HG02759 (cell line): ENCODE data around the gene RCOR1.

ENCODE experiments used
- ATAC-seq: cut with Tn5 transposase; IDR thresholded peaks from one replicate; pipeline ENCODE4 v1.9.1; 2021; ENCODE audit warnings: mild to moderate bottlenecking, moderate library complexity; ENCODE audit not compliant: unreplicated experiment

Gene RCOR1

GRCh38 chr14:102708494-102708893, 116.0 kb downstream of the RCOR1 start:
- peak; percentile 57 for ATAC-seq

GRCh38 chr14:102711207-102711606, 118.8 kb downstream of the RCOR1 start:
- ATAC-seq = no peak

- ATAC-seq = no peak
Observed at GRCh38 chr14:102711946-102712345, 119.5 kb downstream of the RCOR1 start.

- no peak for ATAC-seq
Observed at GRCh38 chr14:102717276-102717675, 124.8 kb downstream of the RCOR1 start.

- ATAC-seq = no peak
Observed at GRCh38 chr14:102722646-102723045, 130.2 kb downstream of the RCOR1 start.

- ATAC-seq = no peak
Observed at GRCh38 chr14:102723650-102724049, 131.2 kb downstream of the RCOR1 start.

- ATAC-seq = no peak
Observed at GRCh38 chr14:102726191-102726949, 133.9 kb downstream of the RCOR1 start.

- ATAC-seq = no peak
Observed at GRCh38 chr14:102727336-102728095, 135.1 kb downstream of the RCOR1 start.

GRCh38 chr14:102728501-102728900, 136.1 kb downstream of the RCOR1 start:
- ATAC-seq = no peak

GRCh38 chr14:102729268-102729667, 136.8 kb downstream of the RCOR1 start:
- ATAC-seq = no peak

GRCh38 chr14:102729825-102730224, 137.4 kb downstream of the RCOR1 start:
- no peak for ATAC-seq

GRCh38 chr14:102731101-102731870, 138.8 kb downstream of the RCOR1 start:
- no peak for ATAC-seq

- no peak for ATAC-seq
Observed at GRCh38 chr14:102731871-102732800, 139.7 kb downstream of the RCOR1 start.

- no peak for ATAC-seq
Observed at GRCh38 chr14:102732924-102733323, 140.5 kb downstream of the RCOR1 start.

GRCh38 chr14:102733326-102733725, 140.9 kb downstream of the RCOR1 start:
- ATAC-seq = no peak

- no peak for ATAC-seq
Observed at GRCh38 chr14:102734436-102734835, 142.0 kb downstream of the RCOR1 start.

- ATAC-seq = no peak
Observed at GRCh38 chr14:102736956-102737355, 144.5 kb downstream of the RCOR1 start.

GRCh38 chr14:102737402-102738372, 145.2 kb downstream of the RCOR1 start:
- no peak for ATAC-seq
